EH (cell line): ENCODE data around the gene SPPL2C.
A peak's percentile ranks its signal among the peaks of the same experiment; 100 is the strongest.

Source experiments
- DNase-seq: peaks from one replicate; pipeline ENCODE4 v3.0.0-alpha.2; 2015; ENCODE audit warnings: low read depth

SPPL2C gene

GRCh38 chr17:45828582-45829133, 16.0 kb upstream of the SPPL2C start:
- no peak for DNase-seq

GRCh38 chr17:45833920-45834319, 10.8 kb upstream of the SPPL2C start:
- no peak for DNase-seq

GRCh38 chr17:45834471-45835396, 9.9 kb upstream of the SPPL2C start:
- DNase-seq: peak; percentile 14

- no peak for DNase-seq
These were observed 9.2 kb upstream of the SPPL2C start for GRCh38 chr17:45835481-45835880.

- DNase-seq: no peak
These were observed 8.3 kb upstream of the SPPL2C start for GRCh38 chr17:45836047-45837044.

- DNase-seq: no peak
These were observed 7.5 kb upstream of the SPPL2C start for GRCh38 chr17:45837187-45837586.

- no peak for DNase-seq
These were observed 7.1 kb upstream of the SPPL2C start for GRCh38 chr17:45837603-45838002.

- DNase-seq: no peak
These were observed 5.9 kb upstream of the SPPL2C start for GRCh38 chr17:45838751-45839295.

- no peak for DNase-seq
These were observed 5.2 kb upstream of the SPPL2C start for GRCh38 chr17:45839442-45839841.

GRCh38 chr17:45841186-45841585, 3.5 kb upstream of the SPPL2C start:
- DNase-seq: no peak

GRCh38 chr17:45841883-45842525, 2.7 kb upstream of the SPPL2C start:
- DNase-seq: peak; percentile 8

- DNase-seq: no peak
These were observed 959 bp upstream of the SPPL2C start for GRCh38 chr17:45843722-45844121.

GRCh38 chr17:45845376-45846185, 900 bp downstream of the SPPL2C start:
- no peak for DNase-seq

- no peak for DNase-seq
These were observed 1.5 kb downstream of the SPPL2C start for GRCh38 chr17:45846223-45846622.

- DNase-seq: no peak
These were observed 2.0 kb downstream of the SPPL2C start for GRCh38 chr17:45846646-45847045.

- DNase-seq: no peak
These were observed 2.4 kb downstream of the SPPL2C start for GRCh38 chr17:45847101-45847500.

- DNase-seq: no peak
These were observed 3.1 kb downstream of the SPPL2C start for GRCh38 chr17:45847747-45848146.

GRCh38 chr17:45848405-45848804, 3.7 kb downstream of the SPPL2C start:
- no peak for DNase-seq

- no peak for DNase-seq
These were observed 4.3 kb downstream of the SPPL2C start for GRCh38 chr17:45848868-45849535.

- DNase-seq: no peak
These were observed 4.9 kb downstream of the SPPL2C start for GRCh38 chr17:45849536-45849990.
